ENCODE measurements around the gene TBX1. TPM values are rescaled to one million over a fixed set of nuclear protein-coding genes. Genes with fewer than 3 reads are reported as not detected.

The TBX1 gene
- total and polyA plus RNA-seq, 2 of the 13 experiments (the other 11 are each of a cell fraction or from before 2014, with no cell fraction given) = not detected

DNA sequence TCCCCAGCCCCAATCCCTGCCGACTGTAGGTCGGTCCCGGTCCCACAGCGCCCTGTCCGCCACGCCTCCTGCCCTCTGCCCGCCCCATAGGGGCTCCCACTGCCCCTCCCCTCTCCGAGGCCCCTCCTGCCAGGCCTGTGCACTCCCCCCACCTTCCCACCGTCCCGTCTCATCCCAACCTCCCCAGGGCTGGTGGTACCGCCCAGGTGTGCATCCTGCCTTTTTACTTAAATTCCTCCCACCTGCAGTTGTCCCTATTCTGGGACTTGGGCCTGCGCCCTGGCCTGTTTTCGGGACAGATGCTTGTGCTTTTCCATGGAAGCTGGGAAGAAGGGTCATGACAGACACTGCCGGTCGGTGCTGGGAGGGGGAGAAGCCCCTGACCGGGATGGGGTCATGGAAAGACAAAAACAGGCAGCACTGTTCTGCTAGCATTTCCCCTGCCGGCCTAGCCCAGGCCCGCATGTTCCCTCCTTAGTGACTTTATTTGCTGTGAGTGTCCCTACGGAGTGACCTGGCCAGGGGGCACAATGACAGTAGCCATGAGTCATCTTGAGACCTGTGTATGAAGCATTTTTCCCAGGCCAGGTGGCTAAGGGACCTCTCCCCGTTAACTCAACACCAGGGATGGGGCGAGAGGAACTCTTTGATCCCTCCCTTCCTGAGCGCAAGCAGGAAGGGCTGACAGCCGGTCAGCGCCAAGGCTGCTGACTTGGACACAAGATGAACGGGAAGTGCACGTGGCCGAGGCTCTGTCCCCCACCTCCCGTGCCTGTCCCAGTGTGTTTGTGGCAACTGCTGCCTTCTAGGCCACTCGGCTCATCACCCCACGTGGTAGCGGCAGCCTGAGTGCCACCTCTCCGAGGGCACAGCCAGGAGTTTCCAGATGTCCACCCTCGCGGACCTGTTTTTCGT is 7.1 kb downstream of the TBX1 start (continued):
- no peak for TF ChIP-seq ZNF513 (CRISPR knock-in tag; conservative IDR thresholded peaks at IDR 0.05)
- no peak for TF ChIP-seq ZNF354B (CRISPR knock-in tag; IDR thresholded peaks at IDR 0.05)
- no peak for TF ChIP-seq ATM (IDR thresholded peaks at IDR 0.05; ENCODE audit: borderline replicate concordance)
- no peak for TF ChIP-seq IRX3 (CRISPR knock-in tag; IDR thresholded peaks at IDR 0.05; ENCODE audit: borderline replicate concordance, low read depth)
- no peak for TF ChIP-seq FOXA1 (IDR thresholded peaks at IDR 0.05)
- no peak for TF ChIP-seq FOXA1 (CRISPR knock-in tag; IDR thresholded peaks at IDR 0.05)
- no peak for TF ChIP-seq MLLT10 (CRISPR knock-in tag; IDR thresholded peaks at IDR 0.05)
- 0 out of 2 replicates have a peak, but pooled peaks have one; percentile 0 for TF ChIP-seq MAFF (IDR thresholded peaks at IDR 0.05; ENCODE audit: low read depth, low read length)
- no peak for TF ChIP-seq TFDP1 (CRISPR knock-in tag; IDR thresholded peaks at IDR 0.05; ENCODE audit: borderline replicate concordance)
- no peak for TF ChIP-seq TEAD2 (CRISPR knock-in tag; IDR thresholded peaks at IDR 0.05)
- no peak for TF ChIP-seq GMEB1 (CRISPR knock-in tag; IDR thresholded peaks at IDR 0.05; ENCODE audit: borderline replicate concordance)
- TF ChIP-seq SAP130 (CRISPR knock-in tag; IDR thresholded peaks at IDR 0.05; ENCODE audit: low read depth) = peak; percentile 26; the same call in 1 of the 2 replicates
- TF ChIP-seq ZNF331 (CRISPR knock-in tag; IDR thresholded peaks at IDR 0.05) = no peak
- TF ChIP-seq ETV5 (CRISPR knock-in tag; IDR thresholded peaks at IDR 0.05; ENCODE audit: borderline replicate concordance) = 0 out of 2 replicates have a peak, but pooled peaks have one; percentile 12
- no peak for TF ChIP-seq ZNF546 (CRISPR knock-in tag; conservative IDR thresholded peaks at IDR 0.05)
- no peak for TF ChIP-seq KLF6 (CRISPR knock-in tag; IDR thresholded peaks at IDR 0.05)
- TF ChIP-seq, protein P1, sequence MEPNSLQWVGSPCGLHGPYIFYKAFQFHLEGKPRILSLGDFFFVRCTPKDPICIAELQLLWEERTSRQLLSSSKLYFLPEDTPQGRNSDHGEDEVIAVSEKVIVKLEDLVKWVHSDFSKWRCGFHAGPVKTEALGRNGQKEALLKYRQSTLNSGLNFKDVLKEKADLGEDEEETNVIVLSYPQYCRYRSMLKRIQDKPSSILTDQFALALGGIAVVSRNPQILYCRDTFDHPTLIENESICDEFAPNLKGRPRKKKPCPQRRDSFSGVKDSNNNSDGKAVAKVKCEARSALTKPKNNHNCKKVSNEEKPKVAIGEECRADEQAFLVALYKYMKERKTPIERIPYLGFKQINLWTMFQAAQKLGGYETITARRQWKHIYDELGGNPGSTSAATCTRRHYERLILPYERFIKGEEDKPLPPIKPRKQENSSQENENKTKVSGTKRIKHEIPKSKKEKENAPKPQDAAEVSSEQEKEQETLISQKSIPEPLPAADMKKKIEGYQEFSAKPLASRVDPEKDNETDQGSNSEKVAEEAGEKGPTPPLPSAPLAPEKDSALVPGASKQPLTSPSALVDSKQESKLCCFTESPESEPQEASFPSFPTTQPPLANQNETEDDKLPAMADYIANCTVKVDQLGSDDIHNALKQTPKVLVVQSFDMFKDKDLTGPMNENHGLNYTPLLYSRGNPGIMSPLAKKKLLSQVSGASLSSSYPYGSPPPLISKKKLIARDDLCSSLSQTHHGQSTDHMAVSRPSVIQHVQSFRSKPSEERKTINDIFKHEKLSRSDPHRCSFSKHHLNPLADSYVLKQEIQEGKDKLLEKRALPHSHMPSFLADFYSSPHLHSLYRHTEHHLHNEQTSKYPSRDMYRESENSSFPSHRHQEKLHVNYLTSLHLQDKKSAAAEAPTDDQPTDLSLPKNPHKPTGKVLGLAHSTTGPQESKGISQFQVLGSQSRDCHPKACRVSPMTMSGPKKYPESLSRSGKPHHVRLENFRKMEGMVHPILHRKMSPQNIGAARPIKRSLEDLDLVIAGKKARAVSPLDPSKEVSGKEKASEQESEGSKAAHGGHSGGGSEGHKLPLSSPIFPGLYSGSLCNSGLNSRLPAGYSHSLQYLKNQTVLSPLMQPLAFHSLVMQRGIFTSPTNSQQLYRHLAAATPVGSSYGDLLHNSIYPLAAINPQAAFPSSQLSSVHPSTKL (CRISPR knock-in tag; IDR thresholded peaks at IDR 0.05) = 0 out of 2 replicates have a peak, but pooled peaks have one; percentile 10
- 0 out of 2 replicates have a peak, but pooled peaks have one; percentile 29 for TF ChIP-seq MAX (IDR thresholded peaks at IDR 0.05)
